Mononuclear cell (primary cell): ENCODE data around the gene E2F1. TPM values are rescaled to one million over a fixed set of nuclear protein-coding genes. Genes with fewer than 3 reads are reported as not detected.
A peak's percentile ranks its signal among the peaks of the same experiment; 100 is the strongest.
"Not testable (repeated sequence)": the region's sequence is repeated elsewhere in the genome, so short reads cannot be mapped to it uniquely, and the experiment has no call there.

Experiments used
- H3K27me3 ChIP-seq: 2 replicates; pipeline ENCODE4 v1.6.0; 2011; ENCODE audit warnings: low read length, control low read depth; ENCODE audit not compliant: insufficient read depth
- H3K4me1 ChIP-seq: 2 replicates; pipeline ENCODE4 v1.5.1; 2011; ENCODE audit warnings: mild to moderate bottlenecking, low read length, control low read depth; ENCODE audit not compliant: insufficient read depth
- H3K4me3 ChIP-seq: 2 replicates; pipeline ENCODE4 v1.5.1; 2011; ENCODE audit warnings: mild to moderate bottlenecking, low read length, moderate library complexity
- H3K9me3 ChIP-seq: 2 replicates; pipeline ENCODE4 v1.5.1; 2011; ENCODE audit warnings: low read depth, mild to moderate bottlenecking, control low read depth, low read length
- total RNA-seq: library from RNA; depleted of rRNA; stranded (reverse); fragments of >200 nt; gene quantifications from one replicate; pipeline ENCODE4 v1.2.3, GENCODE V29; 2012

Gene E2F1
- total RNA-seq, 1 donor, result 2.0 TPM

GRCh38 chr20:33700696-33701441 is 14.7 kb upstream of the E2F1 start:
- H3K27me3 ChIP-seq, H3K4me1 ChIP-seq, H3K9me3 ChIP-seq, H3K4me3 ChIP-seq: not testable (repeated sequence)

GRCh38 chr20:33698966-33699365 is 12.8 kb upstream of the E2F1 start:
- H3K27me3 ChIP-seq, H3K4me1 ChIP-seq, H3K4me3 ChIP-seq, H3K9me3 ChIP-seq: not testable (repeated sequence)

GRCh38 chr20:33697129-33697528 is 10.9 kb upstream of the E2F1 start:
- no peaks in the 10 kb centered on the region for H3K4me1 ChIP-seq
- no peak overlapping the region for H3K4me3 ChIP-seq
- no peaks in the 10 kb centered on the region for H3K27me3 ChIP-seq
- H3K9me3 ChIP-seq, result no peaks in the 10 kb centered on the region

DNA sequence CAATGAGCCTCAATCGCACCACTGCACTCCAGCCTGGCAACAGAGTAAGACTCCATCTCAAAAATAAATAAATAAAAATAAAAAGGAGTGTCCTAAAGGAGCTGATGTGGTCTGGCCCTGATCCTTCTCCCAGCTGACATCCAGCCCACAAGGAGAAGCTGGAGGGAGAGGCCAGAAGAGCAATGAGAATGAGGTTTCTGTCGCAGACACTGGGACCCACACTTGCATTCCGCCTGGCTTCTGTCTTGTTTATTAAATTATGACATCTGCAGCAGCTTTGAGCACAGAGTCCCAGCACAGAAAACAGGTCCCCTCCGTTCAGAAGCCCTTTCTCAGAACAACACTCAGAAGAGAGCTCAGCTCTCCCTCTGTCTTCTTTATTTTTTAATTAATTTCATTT is 10.3 kb upstream of the E2F1 start:
- Histone ChIP-seq H3K4me1 (no peaks in the 10 kb centered on the region), H3K27me3 (no peaks in the 10 kb centered on the region), H3K4me3 (no peak overlapping the region), H3K9me3 (no peaks in the 10 kb centered on the region)

DNA sequence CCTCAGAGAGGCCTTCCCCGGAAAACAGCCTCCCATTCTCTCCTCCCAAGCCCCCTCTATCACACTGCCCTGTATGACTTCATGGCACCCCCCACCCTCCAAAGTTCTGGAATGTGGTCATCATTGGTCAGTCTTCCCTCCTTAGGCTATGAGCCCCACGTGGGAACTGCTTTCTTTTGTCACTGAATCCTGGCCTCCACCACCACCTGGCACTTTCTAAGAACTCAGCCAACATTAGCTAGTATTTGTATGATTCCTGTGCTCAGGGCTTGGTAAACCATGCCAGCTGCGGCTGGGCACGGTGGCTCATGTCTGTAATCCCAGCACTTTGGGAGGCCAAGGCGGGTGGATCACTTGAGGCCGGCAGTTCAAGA is 8.4 kb upstream of the E2F1 start:
- H3K9me3 ChIP-seq, result no peaks in the 10 kb centered on the region
- no peaks in the 10 kb centered on the region for H3K27me3 ChIP-seq
- no peak overlapping the region for H3K4me3 ChIP-seq
- peaks cover 15% of the 10 kb centered on the region for H3K4me1 ChIP-seq

DNA sequence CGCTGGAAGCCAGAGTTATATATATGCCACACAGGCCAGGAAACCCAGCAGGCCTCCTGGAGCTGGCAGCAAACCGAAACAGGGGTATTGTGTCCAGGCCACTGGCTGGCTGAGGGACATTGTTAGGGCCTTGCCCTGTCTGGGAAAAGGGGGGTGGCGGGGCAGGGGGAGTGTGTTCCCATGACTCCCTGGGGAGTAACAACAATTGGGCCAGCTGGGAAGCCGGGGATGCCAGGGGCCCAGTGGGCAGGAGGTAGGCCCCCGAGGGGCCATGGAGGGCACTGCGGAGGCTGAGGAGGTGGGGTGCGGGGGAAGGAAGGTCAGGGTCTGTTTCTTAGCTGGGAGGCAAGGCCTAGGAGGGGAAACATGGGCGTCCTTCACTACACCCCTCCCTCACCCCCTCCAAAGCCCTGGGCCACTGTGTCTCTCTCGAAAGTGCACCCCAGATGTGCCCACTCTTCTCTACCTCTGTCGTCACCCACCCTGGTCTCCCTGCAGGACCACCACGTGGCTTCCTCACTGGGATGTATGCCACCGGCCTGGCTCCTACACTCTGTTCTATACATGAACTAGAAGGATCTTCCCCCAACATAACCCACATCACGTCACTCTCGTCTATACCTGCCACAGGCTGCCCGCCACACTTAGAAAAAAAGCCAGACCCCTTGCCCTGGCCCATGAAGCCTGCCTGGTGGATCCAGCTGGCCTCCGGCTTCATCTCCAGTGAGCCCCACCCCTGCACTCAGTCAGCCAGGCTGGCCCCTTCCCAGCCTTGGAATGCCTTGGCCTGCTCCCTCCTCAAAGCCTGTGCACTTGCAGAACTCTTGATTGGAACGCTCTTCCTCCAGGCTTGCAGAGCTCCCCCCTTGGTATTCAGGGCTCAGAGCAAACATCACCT is 7.8 kb upstream of the E2F1 start:
- H3K9me3 ChIP-seq, result no peaks in the 10 kb centered on the region
- no peaks in the 10 kb centered on the region for H3K27me3 ChIP-seq
- H3K4me3 ChIP-seq, result no peak overlapping the region
- H3K4me1 ChIP-seq, result peaks cover 20% of the 10 kb centered on the region

DNA sequence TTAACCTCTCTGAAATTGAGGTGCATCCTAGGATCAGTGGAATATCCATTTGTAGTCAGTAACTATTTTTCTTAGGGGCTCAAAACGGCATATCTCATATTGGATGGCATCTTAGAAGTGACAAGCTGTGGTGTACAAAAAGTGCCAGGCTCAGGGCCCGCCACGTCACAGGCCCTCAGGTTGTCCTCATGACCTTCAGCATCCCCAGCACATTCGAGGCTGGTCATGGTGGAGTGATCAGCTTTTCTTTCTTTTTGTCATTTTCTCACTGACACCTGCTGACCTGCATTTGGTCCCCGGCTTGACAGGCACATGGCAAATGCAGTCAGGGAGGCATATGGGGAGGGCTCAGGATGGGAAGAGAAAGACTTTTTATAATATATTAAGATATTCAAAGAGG is 7.1 kb upstream of the E2F1 start:
- H3K9me3 ChIP-seq, result no peaks in the 10 kb centered on the region
- H3K27me3 ChIP-seq, result no peaks in the 10 kb centered on the region
- H3K4me1 ChIP-seq, result peaks cover 20% of the 10 kb centered on the region
- H3K4me3 ChIP-seq, result no peak overlapping the region

DNA sequence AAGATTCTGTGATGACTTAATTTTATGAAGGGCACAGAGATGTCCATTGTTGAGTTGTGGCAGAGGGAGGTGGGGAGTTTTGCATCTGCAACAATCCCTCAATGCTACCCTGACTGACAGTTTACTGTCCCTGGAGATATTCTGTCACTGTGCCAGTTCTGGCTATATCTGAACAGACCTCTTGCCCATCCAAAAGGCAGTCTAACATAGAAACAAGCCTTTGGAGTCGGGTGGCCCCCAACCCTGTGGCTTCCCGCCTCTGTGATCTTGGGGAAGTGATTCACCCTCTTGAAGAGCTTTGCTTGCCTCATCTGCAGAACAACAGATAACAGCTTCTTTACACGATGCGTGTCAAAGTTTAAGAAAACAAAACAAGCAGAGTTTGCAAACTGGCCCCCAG is 3.8 kb upstream of the E2F1 start:
- Histone ChIP-seq H3K4me1 (peaks cover 38% of the 10 kb centered on the region), H3K9me3 (no peaks in the 10 kb centered on the region), H3K4me3 (no peak overlapping the region), H3K27me3 (no peaks in the 10 kb centered on the region)

DNA sequence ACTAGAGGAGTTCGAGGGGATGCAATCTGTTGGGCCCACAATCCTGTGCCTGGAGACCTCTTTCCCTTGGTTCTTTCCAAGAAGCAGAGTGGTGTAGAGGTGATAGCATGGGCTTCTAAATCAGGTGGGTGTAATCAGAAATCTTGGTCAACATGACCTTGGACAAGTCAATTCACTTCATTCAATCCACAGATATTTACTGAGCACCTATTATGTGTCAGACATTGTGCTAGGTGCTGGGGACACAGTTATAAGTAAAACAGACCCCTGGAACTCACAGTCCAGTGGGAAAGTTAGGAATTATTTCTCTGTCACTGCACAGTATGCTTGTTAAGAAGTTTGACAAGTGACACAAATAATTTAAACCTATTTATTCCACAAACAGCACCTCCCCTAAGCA is 3.3 kb upstream of the E2F1 start:
- Histone ChIP-seq H3K4me3 (no peak overlapping the region), H3K4me1 (peaks cover 43% of the 10 kb centered on the region), H3K9me3 (no peaks in the 10 kb centered on the region), H3K27me3 (no peaks in the 10 kb centered on the region)

DNA sequence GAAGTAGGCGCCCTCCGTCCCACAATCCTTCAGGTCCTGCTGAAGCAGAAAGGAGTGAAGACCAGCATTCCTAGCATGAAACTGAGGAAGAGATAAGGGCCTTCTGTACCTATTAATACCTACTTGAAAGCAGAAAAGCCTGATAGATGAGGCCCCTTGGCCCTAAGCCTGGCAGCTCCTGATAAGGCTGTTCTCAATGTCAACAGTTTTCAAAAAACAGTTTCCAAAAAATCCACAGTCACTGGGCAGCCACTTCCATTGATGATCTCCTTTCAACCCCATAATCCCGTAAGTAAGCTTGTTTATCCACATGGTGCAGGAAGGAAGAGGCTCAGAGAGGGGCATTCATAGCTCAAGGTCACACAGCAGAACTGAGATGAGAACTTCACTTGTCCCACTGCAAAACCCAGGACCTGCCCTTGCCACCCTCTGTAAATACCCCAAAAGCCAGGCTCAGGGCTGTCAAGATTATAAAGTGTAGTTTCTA is 2.8 kb upstream of the E2F1 start:
- Histone ChIP-seq H3K4me1 (peaks cover 45% of the 10 kb centered on the region), H3K4me3 (no peak overlapping the region), H3K9me3 (no peaks in the 10 kb centered on the region), H3K27me3 (no peaks in the 10 kb centered on the region)

DNA sequence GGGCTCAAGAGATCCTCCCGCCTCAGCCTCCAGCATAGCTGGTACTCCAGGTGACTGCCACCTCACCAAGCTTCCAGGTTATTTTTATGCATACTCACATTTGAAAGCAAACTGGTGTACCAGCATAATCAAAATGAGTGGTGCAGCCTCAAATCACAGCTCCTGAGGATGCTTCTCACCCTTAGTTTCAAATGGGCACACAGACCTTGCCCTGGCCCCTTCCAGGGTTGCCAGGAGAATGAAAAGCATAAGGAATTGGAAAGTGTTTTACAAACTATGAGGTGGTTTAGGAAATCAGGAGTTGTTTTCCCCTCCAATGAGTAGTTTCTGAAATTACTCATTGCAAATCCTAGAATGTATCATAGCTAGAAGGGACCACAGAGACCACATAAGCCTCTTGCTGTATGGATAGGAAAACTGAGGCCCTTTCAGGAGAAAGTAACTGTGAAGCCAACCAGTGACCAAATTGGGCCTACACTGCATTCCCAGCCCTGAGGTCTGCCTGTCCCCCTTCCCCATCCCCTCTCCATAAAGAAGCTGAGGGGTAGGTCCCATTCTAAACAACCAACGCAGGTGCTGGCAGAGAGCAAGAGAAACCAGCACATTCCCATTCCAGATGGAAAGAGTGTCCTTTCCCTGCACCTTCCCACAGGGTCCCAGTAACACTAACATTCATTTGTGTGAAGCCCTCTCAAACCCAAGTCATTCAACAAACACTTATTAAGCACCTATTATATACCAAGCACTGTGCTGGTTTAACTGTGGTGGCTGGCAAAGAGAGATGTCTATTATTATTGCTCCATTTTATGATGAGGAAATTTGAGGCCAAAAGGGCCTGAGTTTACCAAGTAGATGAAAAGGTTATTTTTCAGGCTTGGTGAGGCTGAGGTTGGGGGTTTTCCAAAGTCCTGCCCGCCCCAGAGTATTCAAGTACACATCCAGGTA is 2.1 kb upstream of the E2F1 start:
- Histone ChIP-seq H3K4me1 (peaks cover 45% of the 10 kb centered on the region), H3K4me3 (no peak overlapping the region), H3K9me3 (no peaks in the 10 kb centered on the region), H3K27me3 (no peaks in the 10 kb centered on the region)

GRCh38 chr20:33687370-33687915 is 1.3 kb upstream of the E2F1 start:
- Histone ChIP-seq H3K9me3 (no peaks in the 10 kb centered on the region), H3K27me3 (no peaks in the 10 kb centered on the region), H3K4me1 (peaks cover 45% of the 10 kb centered on the region), H3K4me3 (no peak overlapping the region)

DNA sequence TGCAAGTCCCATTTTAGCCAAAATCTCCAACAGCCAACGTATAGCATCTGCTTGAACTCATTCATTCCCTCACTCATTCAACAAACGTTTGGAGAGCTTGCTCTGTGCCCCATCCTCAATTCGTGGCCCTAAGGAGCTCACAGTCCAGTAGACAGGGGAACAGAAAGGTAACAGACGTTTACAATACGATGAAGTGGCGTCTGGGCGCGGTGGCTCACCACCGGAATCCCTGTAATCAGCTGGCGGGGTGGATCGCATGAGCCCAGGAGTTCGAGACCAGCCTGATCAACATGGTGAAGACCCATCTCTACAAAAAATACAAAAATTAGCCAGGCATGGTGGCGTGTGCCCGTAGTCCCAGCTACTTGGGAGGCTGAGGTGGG is 790 bp upstream of the E2F1 start:
- Histone ChIP-seq H3K9me3 (no peaks in the 10 kb centered on the region), H3K4me3 (no peak overlapping the region), H3K4me1 (peaks cover 45% of the 10 kb centered on the region), H3K27me3 (no peaks in the 10 kb centered on the region)

DNA sequence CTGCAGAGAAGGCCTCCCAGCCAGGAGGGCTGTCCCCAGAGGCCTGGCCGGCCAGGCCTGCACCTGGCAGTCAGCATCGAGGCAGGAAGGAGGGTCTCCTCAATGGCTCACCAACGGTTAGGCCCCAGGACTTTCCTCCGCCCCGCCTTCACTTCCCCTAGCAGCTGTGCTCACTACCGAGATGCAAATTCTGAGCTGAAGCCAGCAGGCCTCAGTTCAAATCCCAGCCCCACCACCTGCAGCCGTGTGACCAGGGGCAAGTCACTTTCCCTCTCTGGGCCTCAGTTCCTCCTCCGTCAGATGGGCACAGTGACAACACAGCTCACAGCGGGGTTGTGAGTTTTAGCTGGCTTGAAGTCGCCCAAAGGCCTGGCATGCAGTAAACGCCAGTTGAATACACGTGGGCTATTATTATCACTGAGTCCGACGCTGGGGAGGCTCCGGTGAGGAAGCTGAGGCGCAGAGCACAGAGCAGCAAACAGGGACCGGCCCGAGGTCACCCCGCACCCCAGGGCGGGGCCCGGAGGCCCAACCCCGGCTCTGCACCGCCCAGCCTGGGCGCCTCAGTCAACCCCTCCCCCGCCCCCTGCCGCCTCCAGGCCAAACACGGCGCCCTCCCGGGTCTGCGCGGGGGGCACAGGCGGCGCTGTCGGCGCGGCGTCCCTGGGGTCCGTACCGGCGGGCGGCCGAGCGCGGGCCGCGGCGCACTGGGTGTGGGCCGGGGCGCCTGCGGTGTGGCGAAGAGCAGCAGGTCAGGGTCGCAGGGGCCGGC is 671 bp downstream of the E2F1 start:
- Histone ChIP-seq H3K4me1 (peaks cover 39% of the 10 kb centered on the region), H3K27me3 (no peaks in the 10 kb centered on the region), H3K9me3 (no peaks in the 10 kb centered on the region), H3K4me3 (peak overlapping the region; percentile 32)
